Osteocyte (in vitro differentiated cells): ENCODE results near the gene TNFSF13B. TPM values are rescaled to one million over a fixed set of nuclear protein-coding genes. Genes with fewer than 3 reads are reported as not detected.
"Not testable (repeated sequence)": the region's sequence is repeated elsewhere in the genome, so short reads cannot be mapped to it uniquely, and the experiment has no call there.

Source experiments
- DNase-seq: peaks from one replicate; pipeline ENCODE4 v3.0.0; 2021; ENCODE audit warnings: mixed read lengths; ENCODE audit not compliant: unreplicated experiment; ENCODE audit errors: extremely low spot score
- H3K27ac Mint-ChIP-seq: one replicate; pipeline ENCODE4 v1.8.0; 2021; ENCODE audit warnings: mild to moderate bottlenecking, mixed read lengths; ENCODE audit not compliant: unreplicated experiment
- H3K27me3 Mint-ChIP-seq: one replicate; pipeline ENCODE4 v1.8.0; 2021; ENCODE audit warnings: mixed read lengths; ENCODE audit not compliant: unreplicated experiment
- H3K36me3 Mint-ChIP-seq: one replicate; pipeline ENCODE4 v1.8.0; 2021; ENCODE audit warnings: mixed read lengths; ENCODE audit not compliant: unreplicated experiment
- H3K4me1 Mint-ChIP-seq: one replicate; pipeline ENCODE4 v1.8.0; 2021; ENCODE audit warnings: mixed read lengths; ENCODE audit not compliant: unreplicated experiment
- H3K4me3 Mint-ChIP-seq: one replicate; pipeline ENCODE4 v1.8.0; 2021; ENCODE audit warnings: mild to moderate bottlenecking, moderate library complexity, mixed read lengths; ENCODE audit not compliant: unreplicated experiment
- H3K9me3 Mint-ChIP-seq: one replicate; pipeline ENCODE4 v1.8.0; 2021; ENCODE audit warnings: mixed read lengths; ENCODE audit not compliant: unreplicated experiment
- CTCF ChIP-seq: fragments of 200-600 bp; sonication (generic); IDR thresholded peaks from 2 replicates; pipeline ENCODE4 v1.5.0; 2021; ENCODE audit warnings: antibody characterized with exemption, mild to moderate bottlenecking, moderate library complexity
- total RNA-seq: library from RNA; stranded (reverse); gene quantifications from 2 replicates; pipeline ENCODE4 v1.2.1, GENCODE V29; 2021

TNFSF13B gene
- total RNA-seq, 1 donor from 2014 or later = 1.7 TPM

DNA sequence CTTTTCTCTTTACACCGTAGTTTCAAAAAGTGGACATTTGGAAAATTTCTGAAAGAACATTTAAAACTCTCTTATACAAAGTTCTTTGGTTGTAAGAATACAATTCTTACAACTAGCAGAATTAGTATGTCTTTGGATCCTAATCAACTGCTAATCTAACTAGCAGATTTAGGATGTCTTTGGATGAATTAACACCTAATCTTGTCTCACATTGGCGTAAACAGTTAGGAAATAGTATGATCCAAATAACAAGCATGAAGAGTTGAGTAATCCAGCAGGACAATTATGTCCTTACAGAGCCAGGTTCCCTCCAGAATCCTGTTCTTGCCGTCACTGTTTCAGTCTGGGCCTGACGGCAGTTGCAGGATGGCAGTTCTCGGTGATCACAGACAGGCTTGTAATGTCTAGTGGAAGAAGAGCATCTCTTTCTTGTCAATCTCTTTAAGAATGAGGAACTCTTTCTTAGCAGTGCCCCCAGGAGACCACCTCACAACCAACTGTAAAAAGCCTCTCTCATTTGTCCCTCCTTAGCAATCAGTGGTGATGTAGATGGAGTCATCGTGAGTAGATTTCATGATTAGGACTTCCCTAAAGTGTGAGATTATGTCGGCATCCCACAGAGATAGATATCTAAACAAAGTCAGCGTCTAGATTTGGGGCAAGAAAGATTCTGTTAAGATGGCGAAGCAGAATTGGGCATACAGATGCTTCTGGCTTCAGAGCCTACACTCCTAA lies 5.7 kb upstream of the TNFSF13B start:
- no peak for TF ChIP-seq CTCF
- Mint-ChIP-seq H3K27ac (no peak overlapping the region), H3K4me1 (no peaks in the 10 kb centered on the region), H3K4me3 (no peak overlapping the region), H3K27me3 (no peaks in the 10 kb centered on the region), H3K9me3 (no peaks in the 10 kb centered on the region), H3K36me3 (peaks cover 6% of the 10 kb centered on the region)
- no peak for DNase-seq

DNA sequence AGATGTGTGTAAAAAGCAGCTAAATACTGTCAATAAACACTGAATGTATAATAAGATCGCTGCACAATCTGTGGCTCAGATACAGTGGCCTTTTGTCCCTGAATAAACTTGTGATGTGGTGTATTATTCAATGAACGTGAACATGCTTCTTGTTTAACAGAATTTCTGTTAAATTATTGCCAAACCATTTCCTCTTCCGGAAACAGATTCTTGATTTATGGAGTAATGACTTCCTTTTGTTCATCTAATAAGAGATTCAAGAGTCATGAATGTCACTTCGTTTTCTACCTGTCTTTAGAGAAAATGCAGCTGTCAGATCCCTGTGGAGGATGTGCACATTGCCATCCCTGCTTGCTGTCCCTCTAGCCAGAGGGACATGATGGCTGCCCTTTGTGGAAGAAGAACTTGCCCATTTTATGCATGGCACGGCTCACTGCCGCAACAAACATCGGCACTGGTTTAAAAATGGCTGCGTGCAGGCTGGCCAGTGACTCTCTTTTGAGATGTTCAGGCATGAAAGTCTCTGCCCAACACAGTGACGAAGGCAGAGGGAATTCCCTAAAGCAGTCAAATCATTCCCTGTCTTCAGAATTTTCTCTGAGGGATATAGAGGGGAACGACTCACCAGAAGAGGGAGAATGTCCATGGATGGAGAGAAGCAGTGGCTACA lies 3.1 kb upstream of the TNFSF13B start:
- H3K4me3 Mint-ChIP-seq = no peak overlapping the region
- H3K4me1 Mint-ChIP-seq = peaks cover 17% of the 10 kb centered on the region
- no peak overlapping the region for H3K27ac Mint-ChIP-seq
- DNase-seq = no peak
- H3K36me3 Mint-ChIP-seq = peaks cover 6% of the 10 kb centered on the region
- H3K27me3 Mint-ChIP-seq = no peaks in the 10 kb centered on the region
- H3K9me3 Mint-ChIP-seq = no peaks in the 10 kb centered on the region
- no peak for TF ChIP-seq CTCF

GRCh38 chr13:108267347-108267746 lies 2.2 kb upstream of the TNFSF13B start:
- Mint-ChIP-seq H3K9me3 (no peaks in the 10 kb centered on the region), H3K27me3 (no peaks in the 10 kb centered on the region), H3K27ac (no peak overlapping the region), H3K4me1 (peaks cover 20% of the 10 kb centered on the region), H3K36me3 (peaks cover 6% of the 10 kb centered on the region), H3K4me3 (no peak overlapping the region)
- no peak for TF ChIP-seq CTCF
- DNase-seq = no peak

DNA sequence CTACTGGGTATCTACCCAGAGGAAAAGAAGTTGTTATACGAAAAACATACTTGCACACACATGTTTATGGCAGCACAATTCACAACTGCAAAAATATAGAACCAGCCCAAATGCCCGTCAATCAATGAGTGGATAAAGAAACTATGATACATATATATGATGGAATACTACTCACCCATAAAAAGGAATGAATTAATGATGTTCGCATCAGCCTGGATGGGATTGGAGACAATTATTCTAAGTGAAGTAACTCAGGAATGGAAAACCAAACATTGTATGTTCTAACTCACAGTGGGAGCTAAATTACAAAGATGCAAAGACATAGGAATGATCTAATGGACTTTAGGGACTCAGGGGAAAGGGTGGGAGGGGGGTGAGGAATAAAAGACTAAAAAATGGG lies 1.7 kb upstream of the TNFSF13B start:
- not testable (repeated sequence) for H3K27me3 Mint-ChIP-seq, H3K9me3 Mint-ChIP-seq, DNase-seq, H3K36me3 Mint-ChIP-seq, H3K4me3 Mint-ChIP-seq, H3K27ac Mint-ChIP-seq
- peaks cover 24% of the 10 kb centered on the region for H3K4me1 Mint-ChIP-seq

GRCh38 chr13:108268466-108269112 lies 929 bp upstream of the TNFSF13B start:
- no peaks in the 10 kb centered on the region for H3K27me3 Mint-ChIP-seq
- H3K4me3 Mint-ChIP-seq = no peak overlapping the region
- H3K36me3 Mint-ChIP-seq = peaks cover 6% of the 10 kb centered on the region
- no peak for TF ChIP-seq CTCF
- peaks cover 28% of the 10 kb centered on the region for H3K4me1 Mint-ChIP-seq
- DNase-seq = no peak
- no peak overlapping the region for H3K27ac Mint-ChIP-seq
- H3K9me3 Mint-ChIP-seq = no peaks in the 10 kb centered on the region
